Epithelial cell of esophagus (primary cell): Measurements from ENCODE around the gene ARL4A.
"Not testable (repeated sequence)": the region's sequence is repeated elsewhere in the genome, so short reads cannot be mapped to it uniquely, and the experiment has no call there.

Source experiments
- DNase-seq: peaks from one replicate; pipeline ENCODE4 v3.0.0; 2010; ENCODE audit warnings: low read depth
- H3K4me3 ChIP-seq: 2 replicates; pipeline ENCODE4 v1.5.1; 2011; ENCODE audit warnings: mild to moderate bottlenecking, low read length, control low read depth
- TF ChIP-seq, protein P1 (sequence below): IDR thresholded peaks from 2 replicates; pipeline ENCODE4 v1.5.1; 2011; ENCODE audit warnings: low read depth, mild to moderate bottlenecking, low read length, control low read depth, inconsistent platforms; ENCODE audit not compliant: insufficient read depth; ENCODE audit errors: missing control alignments

ARL4A gene

DNA sequence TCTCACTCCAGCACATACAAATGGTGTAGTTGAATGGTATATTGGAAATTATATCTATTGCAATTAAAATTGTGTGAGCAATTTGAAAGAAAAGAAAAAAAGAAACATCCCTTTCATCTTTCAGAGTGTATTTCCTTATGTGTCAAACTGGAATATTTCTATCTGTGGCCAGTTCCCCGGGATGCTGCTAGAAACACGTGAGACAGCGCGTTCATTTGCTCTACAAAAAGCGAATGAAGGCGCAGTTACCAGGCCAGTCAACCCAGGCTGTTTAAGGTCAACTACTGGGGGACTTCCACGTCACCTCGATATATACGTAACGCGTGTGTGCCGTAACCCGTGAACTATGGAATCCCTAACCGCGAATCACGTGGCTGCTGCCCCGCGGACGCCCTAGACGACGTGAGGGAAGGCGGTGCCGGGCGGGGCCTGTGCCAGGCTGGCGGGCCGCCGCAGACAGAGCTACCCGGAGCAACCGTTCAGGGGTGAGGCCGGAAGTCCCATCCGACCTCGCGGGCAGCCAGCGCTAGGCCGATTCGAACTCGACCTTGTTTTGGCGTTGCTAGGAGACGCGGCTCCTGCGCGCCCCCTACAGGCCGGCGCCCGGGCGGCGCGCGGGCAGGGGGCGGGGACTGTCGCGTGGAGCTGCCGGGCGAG is 1.1 kb upstream of the ARL4A start:
- TF ChIP-seq, protein P1, sequence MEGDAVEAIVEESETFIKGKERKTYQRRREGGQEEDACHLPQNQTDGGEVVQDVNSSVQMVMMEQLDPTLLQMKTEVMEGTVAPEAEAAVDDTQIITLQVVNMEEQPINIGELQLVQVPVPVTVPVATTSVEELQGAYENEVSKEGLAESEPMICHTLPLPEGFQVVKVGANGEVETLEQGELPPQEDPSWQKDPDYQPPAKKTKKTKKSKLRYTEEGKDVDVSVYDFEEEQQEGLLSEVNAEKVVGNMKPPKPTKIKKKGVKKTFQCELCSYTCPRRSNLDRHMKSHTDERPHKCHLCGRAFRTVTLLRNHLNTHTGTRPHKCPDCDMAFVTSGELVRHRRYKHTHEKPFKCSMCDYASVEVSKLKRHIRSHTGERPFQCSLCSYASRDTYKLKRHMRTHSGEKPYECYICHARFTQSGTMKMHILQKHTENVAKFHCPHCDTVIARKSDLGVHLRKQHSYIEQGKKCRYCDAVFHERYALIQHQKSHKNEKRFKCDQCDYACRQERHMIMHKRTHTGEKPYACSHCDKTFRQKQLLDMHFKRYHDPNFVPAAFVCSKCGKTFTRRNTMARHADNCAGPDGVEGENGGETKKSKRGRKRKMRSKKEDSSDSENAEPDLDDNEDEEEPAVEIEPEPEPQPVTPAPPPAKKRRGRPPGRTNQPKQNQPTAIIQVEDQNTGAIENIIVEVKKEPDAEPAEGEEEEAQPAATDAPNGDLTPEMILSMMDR, result peak; percentile 47
- DNase-seq, result peak; percentile 88
- H3K4me3 ChIP-seq, result peak overlapping the region; percentile 94

- H3K4me3 ChIP-seq, result peak overlapping the region; percentile 94
- no peak for DNase-seq
- TF ChIP-seq, protein P1, result no peak
Measured at GRCh38 chr7:12687718-12688171, 312 bp downstream of the ARL4A start.

DNA sequence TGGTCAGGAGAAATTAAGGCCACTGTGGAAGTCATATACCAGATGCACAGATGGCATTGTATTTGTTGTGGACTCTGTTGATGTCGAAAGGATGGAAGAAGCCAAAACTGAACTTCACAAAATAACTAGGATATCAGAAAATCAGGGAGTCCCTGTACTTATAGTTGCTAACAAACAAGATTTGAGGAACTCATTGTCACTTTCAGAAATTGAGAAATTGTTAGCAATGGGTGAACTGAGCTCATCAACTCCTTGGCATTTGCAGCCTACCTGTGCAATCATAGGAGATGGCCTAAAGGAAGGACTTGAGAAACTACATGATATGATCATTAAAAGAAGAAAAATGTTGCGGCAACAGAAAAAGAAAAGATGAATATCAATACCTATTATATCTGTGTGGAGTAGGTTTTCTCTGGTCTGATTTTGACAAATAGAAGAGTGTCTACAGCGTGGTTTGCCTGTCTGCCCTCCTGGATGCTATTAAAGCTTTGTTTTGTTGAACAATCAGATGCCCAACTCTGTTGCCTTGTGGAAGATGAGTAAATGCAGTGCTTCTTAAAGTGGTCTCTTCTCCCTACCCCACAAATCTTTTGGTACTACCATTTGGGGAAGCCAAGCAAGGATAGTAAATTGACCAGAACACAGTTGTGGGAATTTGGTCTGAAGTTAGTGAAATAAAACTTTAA is 1.2 kb downstream of the ARL4A start:
- not testable (repeated sequence) for DNase-seq
- H3K4me3 ChIP-seq, result peak overlapping the region; percentile 94

GRCh38 chr7:12689451-12689850 is 2.0 kb downstream of the ARL4A start:
- TF ChIP-seq, protein P1, result no peak
- H3K4me3 ChIP-seq, result peak overlapping the region; percentile 94
- DNase-seq, result no peak

DNA sequence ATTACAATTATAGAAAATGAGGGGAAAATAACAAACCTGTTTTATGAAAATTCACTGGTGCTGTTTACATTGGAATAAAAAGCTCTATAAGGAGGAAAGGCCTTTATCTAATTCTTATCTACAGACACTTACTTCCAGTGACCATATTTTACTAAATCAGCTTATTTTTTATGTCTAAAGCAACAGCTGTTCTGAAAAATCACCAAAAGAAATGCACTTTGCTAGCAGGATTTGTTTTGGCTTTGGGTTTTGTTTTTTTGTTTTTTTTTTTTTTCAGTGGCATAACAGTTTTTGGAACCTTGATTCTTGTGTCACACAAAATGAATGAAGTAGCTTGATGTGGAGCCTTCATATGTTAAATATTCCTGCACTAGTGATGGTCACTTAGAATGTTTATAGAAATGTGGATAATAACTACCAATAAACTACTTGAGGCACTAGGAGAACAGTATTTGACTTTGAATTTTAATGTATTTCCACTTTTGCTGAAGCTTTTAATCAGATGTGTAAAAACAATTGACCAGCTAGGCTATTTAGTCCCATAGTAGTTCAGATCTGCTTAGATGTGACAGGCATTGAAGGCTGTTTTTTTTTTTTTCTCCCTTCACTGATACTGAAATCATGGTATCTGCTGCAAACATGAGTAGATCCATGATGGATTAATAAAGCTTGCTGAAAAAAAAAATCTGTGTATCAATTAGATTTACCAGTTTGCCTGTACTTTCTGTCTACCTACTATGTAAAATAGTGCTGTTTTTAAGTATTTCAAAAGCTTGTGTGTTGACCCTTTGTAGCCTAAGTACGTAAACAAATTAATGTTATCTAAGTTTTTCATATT is 2.8 kb downstream of the ARL4A start:
- H3K4me3 ChIP-seq, result peak overlapping the region; percentile 94
- TF ChIP-seq, protein P1, result no peak
- no peak for DNase-seq

GRCh38 chr7:12691388-12691787 is 4.0 kb downstream of the ARL4A start:
- H3K4me3 ChIP-seq, DNase-seq: not testable (repeated sequence)

- no peak overlapping the region for H3K4me3 ChIP-seq
- TF ChIP-seq, protein P1, result no peak
Measured at GRCh38 chr7:12692035-12692434, 4.6 kb downstream of the ARL4A start.

More at GRCh38 chr7:12692035-12692434, 4.6 kb downstream of the ARL4A start:
- no peak for DNase-seq
